DOHH2 (cell line): ENCODE measurements around the gene POC1B.

Experiments used
- EZH2phosphoT487 ChIP-seq: fragments of 200-600 bp; sonication (generic); IDR thresholded peaks from 2 replicates; pipeline ENCODE4 v1.6.1; 2017; ENCODE audit warnings: borderline replicate concordance, mild to moderate bottlenecking, antibody characterized with exemption, low read length, moderate library complexity, mixed read lengths
- TF ChIP-seq, protein P1 (sequence below): fragments of 200-600 bp; sonication (generic); IDR thresholded peaks from one replicate; pipeline ENCODE4 v1.5.1; 2014; ENCODE audit warnings: antibody characterized with exemption, mild to moderate bottlenecking, low read depth, low read length; ENCODE audit not compliant: poor library complexity, severe bottlenecking

DNA sequence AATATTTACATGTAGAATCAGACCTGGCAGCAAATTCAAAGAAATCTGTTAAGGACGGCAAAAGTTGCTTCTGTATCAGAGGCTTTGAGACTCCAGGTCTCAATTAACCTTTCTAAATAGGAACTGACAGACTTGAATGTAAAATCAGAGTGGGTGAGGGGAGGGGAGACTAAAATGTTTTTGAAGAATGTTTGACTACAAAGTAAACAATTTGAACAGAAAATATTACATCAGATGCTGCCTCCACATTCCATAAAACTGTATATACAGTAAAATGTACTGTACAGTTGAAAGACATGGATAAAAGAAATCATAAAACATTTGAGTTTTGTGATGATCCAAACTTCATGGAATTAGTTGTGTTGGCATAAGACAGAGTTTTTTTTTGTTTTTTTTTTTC, 49.5 kb upstream of the POC1B start:
- TF ChIP-seq, protein P1, sequence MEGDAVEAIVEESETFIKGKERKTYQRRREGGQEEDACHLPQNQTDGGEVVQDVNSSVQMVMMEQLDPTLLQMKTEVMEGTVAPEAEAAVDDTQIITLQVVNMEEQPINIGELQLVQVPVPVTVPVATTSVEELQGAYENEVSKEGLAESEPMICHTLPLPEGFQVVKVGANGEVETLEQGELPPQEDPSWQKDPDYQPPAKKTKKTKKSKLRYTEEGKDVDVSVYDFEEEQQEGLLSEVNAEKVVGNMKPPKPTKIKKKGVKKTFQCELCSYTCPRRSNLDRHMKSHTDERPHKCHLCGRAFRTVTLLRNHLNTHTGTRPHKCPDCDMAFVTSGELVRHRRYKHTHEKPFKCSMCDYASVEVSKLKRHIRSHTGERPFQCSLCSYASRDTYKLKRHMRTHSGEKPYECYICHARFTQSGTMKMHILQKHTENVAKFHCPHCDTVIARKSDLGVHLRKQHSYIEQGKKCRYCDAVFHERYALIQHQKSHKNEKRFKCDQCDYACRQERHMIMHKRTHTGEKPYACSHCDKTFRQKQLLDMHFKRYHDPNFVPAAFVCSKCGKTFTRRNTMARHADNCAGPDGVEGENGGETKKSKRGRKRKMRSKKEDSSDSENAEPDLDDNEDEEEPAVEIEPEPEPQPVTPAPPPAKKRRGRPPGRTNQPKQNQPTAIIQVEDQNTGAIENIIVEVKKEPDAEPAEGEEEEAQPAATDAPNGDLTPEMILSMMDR: no peak
- TF ChIP-seq EZH2phosphoT487: no peak
